Left cardiac atrium (tissue), 4 donors: ENCODE measurements around the gene MAPK1. TPM values are rescaled to one million over a fixed set of nuclear protein-coding genes. Genes with fewer than 3 reads are reported as not detected.
"Not testable (repeated sequence)": the region's sequence is repeated elsewhere in the genome, so short reads cannot be mapped to it uniquely, and the experiment has no call there.

ENCODE experiments used
- ATAC-seq, 2 donors: fragments of 200-7000 bp; cut with Tn5 transposase; one replicate each; pipeline ENCODE4 v1.9.1; 2020; ENCODE audit warnings: mild to moderate bottlenecking in 2 of 2, moderate library complexity in 2 of 2
- DNase-seq: peaks from one replicate; pipeline ENCODE4 v3.0.0-alpha.2; 2020
- intact Hi-C, 2 donors: fragments of 100-400 bp; cut with DNase I; formaldehyde crosslinking; loops; one replicate each; pipeline versions ENCODE4 v1.14.1 to v1.15.1; 2022 to 2023
- total RNA-seq, 2 donors: library from RNA; stranded (reverse); fragmentation: NEBNext Ultra II Directional; extraction: Animal tissue kit (Norgen Biotek cat#: 25700); gene quantifications; one replicate each; pipeline ENCODE4 v1.2.1, GENCODE V29; 2021
- donor health status: DM: no; HTN: yes; CAD: no.
- donor health status: DM: no; HTN: yes; CAD: no; lungs with severe emphysema.
- donor health status: DM: yes; HTN: yes; CAD: no.
- donor health status: Dilated cardiomyopathy.

Gene MAPK1
- total RNA-seq, 2 donors from 2014 or later, result 98.3 to 104 TPM

- ATAC-seq, result no peak
- no peak for DNase-seq
- intact Hi-C loops, result no loop called here
These were observed 64.8 kb downstream of the MAPK1 start for GRCh38 chr22:21802673-21803072.

- no peak for ATAC-seq
- intact Hi-C loops, result no loop called here
- no peak for DNase-seq
These were observed 65.4 kb downstream of the MAPK1 start for GRCh38 chr22:21802056-21802455.

GRCh38 chr22:21801304-21801644 is 66.2 kb downstream of the MAPK1 start:
- intact Hi-C loops, DNase-seq, ATAC-seq: not testable (repeated sequence)

- DNase-seq, result no peak
- no peak for ATAC-seq
- intact Hi-C loops, result no loop called here
These were observed 66.7 kb downstream of the MAPK1 start for GRCh38 chr22:21800552-21801303.

- ATAC-seq, result peak; percentile 38 to 47
- intact Hi-C loops, result no loop called here
These were observed 69.8 kb downstream of the MAPK1 start for GRCh38 chr22:21797444-21798221.

GRCh38 chr22:21796863-21797262 is 70.6 kb downstream of the MAPK1 start:
- ATAC-seq (peak in 1 of 2 donors; percentile 35), DNase-seq (no peak)

More at GRCh38 chr22:21797444-21798221, 69.8 kb downstream of the MAPK1 start:
- no peak for DNase-seq

GRCh38 chr22:21796231-21796630 is 71.2 kb downstream of the MAPK1 start:
- ATAC-seq (no peak), DNase-seq (no peak)
- intact Hi-C loops, result no loop called here

More at GRCh38 chr22:21796863-21797262, 70.6 kb downstream of the MAPK1 start:
- intact Hi-C loops, result no loop called here

- intact Hi-C loops, DNase-seq, ATAC-seq: not testable (repeated sequence)
These were observed 73.7 kb downstream of the MAPK1 start for GRCh38 chr22:21793716-21794115.

- ATAC-seq, result peak in 1 of 2 donors; percentile 31
- intact Hi-C loops, result no loop called here
These were observed 75.5 kb downstream of the MAPK1 start for GRCh38 chr22:21791635-21792625.

GRCh38 chr22:21790849-21791610 is 76.4 kb downstream of the MAPK1 start:
- DNase-seq, intact Hi-C loops: not testable (repeated sequence)
- peak in 1 of 2 donors; percentile 12 for ATAC-seq

More at GRCh38 chr22:21791635-21792625, 75.5 kb downstream of the MAPK1 start:
- DNase-seq, result no peak

GRCh38 chr22:21790359-21790758 is 77.1 kb downstream of the MAPK1 start:
- intact Hi-C loops, result no loop called here
- no peak for ATAC-seq

GRCh38 chr22:21787565-21787964 is 79.9 kb downstream of the MAPK1 start:
- ATAC-seq, intact Hi-C loops, DNase-seq: not testable (repeated sequence)

More at GRCh38 chr22:21790359-21790758, 77.1 kb downstream of the MAPK1 start:
- no peak for DNase-seq

GRCh38 chr22:21780259-21780658 is 87.2 kb downstream of the MAPK1 start:
- DNase-seq, result no peak
- no peak for ATAC-seq
- intact Hi-C loops, result no loop called here

- no peak for DNase-seq
- ATAC-seq, result no peak
- intact Hi-C loops, result loop anchor here in 1 of 2 donors (10.0 kb wide), 1 partner anchor 155 kb away; no protein-coding TSS in a partner anchor
These were observed 88.0 kb downstream of the MAPK1 start for GRCh38 chr22:21779444-21779843.

- no peak for DNase-seq
- intact Hi-C loops, result loop anchor here in 1 of 2 donors (10.0 kb wide), 1 partner anchor 156 kb away; no protein-coding TSS in a partner anchor
- ATAC-seq, result no peak
These were observed 88.6 kb downstream of the MAPK1 start for GRCh38 chr22:21778705-21779363.

GRCh38 chr22:21771631-21771976 is 95.8 kb downstream of the MAPK1 start:
- intact Hi-C loops, result loop anchor here in 1 of 2 donors (10.0 kb wide), 1 partner anchor 163 kb away; no protein-coding TSS in a partner anchor
- ATAC-seq (no peak), DNase-seq (no peak)

- intact Hi-C loops, result no loop called here
- no peak for ATAC-seq
- DNase-seq, result no peak
These were observed 99.0 kb downstream of the MAPK1 start for GRCh38 chr22:21768435-21768834.
